Memory B cell (primary cell): ENCODE measurements around the gene SSMEM1.
"Not testable (repeated sequence)": the region's sequence is repeated elsewhere in the genome, so short reads cannot be mapped to it uniquely, and the experiment has no call there.

Experiments used
- ATAC-seq: fragments of 150-1000 bp; cut with Tn5 transposase; 2 replicates; pipeline ENCODE4 v1.10.0; 2021; ENCODE audit warnings: low read depth, mild to moderate bottlenecking, moderate library complexity
- DNase-seq, 2 donors: peaks; one replicate each; pipeline ENCODE4 v3.0.0; 2022; ENCODE audit warnings: low spot score in 2 of 2
- H3K27ac Mint-ChIP-seq: one replicate; pipeline ENCODE4 v1.8.0; 2022; ENCODE audit warnings: mild to moderate bottlenecking, moderate library complexity, mixed read lengths
- H3K27me3 Mint-ChIP-seq: one replicate; pipeline ENCODE4 v1.8.0; 2022; ENCODE audit warnings: mixed read lengths
- H3K36me3 Mint-ChIP-seq: one replicate; pipeline ENCODE4 v1.8.0; 2022; ENCODE audit warnings: mild to moderate bottlenecking, mixed read lengths
- H3K4me1 Mint-ChIP-seq: one replicate; pipeline ENCODE4 v1.8.0; 2022; ENCODE audit warnings: mixed read lengths
- H3K4me3 Mint-ChIP-seq: one replicate; pipeline ENCODE4 v1.8.0; 2022; ENCODE audit warnings: mild to moderate bottlenecking, moderate library complexity, mixed read lengths
- H3K9me3 Mint-ChIP-seq: one replicate; pipeline ENCODE4 v1.8.0; 2022; ENCODE audit warnings: mixed read lengths

The SSMEM1 gene

GRCh38 chr7:130246491-130246890 is 38.8 kb downstream of the SSMEM1 start:
- H3K4me3 Mint-ChIP-seq, H3K36me3 Mint-ChIP-seq, H3K27me3 Mint-ChIP-seq, DNase-seq, H3K4me1 Mint-ChIP-seq, H3K27ac Mint-ChIP-seq, ATAC-seq: not testable (repeated sequence)
- H3K9me3 Mint-ChIP-seq: peaks cover 13% of the 10 kb centered on the region

- not testable (repeated sequence) for DNase-seq, H3K27me3 Mint-ChIP-seq, H3K36me3 Mint-ChIP-seq, H3K4me3 Mint-ChIP-seq, H3K4me1 Mint-ChIP-seq, ATAC-seq, H3K27ac Mint-ChIP-seq
- peaks cover 19% of the 10 kb centered on the region for H3K9me3 Mint-ChIP-seq
Observed at GRCh38 chr7:130248842-130249241, 41.2 kb downstream of the SSMEM1 start.

GRCh38 chr7:130249626-130250025 is 42.0 kb downstream of the SSMEM1 start:
- not testable (repeated sequence) for H3K4me1 Mint-ChIP-seq, H3K27me3 Mint-ChIP-seq, H3K4me3 Mint-ChIP-seq, DNase-seq, ATAC-seq, H3K27ac Mint-ChIP-seq, H3K36me3 Mint-ChIP-seq
- peaks cover 14% of the 10 kb centered on the region for H3K9me3 Mint-ChIP-seq

- Mint-ChIP-seq H3K27ac (no peak overlapping the region), H3K9me3 (peaks cover 15% of the 10 kb centered on the region), H3K4me3 (no peak overlapping the region), H3K36me3 (peaks cover 5% of the 10 kb centered on the region), H3K4me1 (no peaks in the 10 kb centered on the region), H3K27me3 (peaks cover 6% of the 10 kb centered on the region)
- no peak for ATAC-seq
- no peak for DNase-seq
Observed at GRCh38 chr7:130254555-130254954, 46.9 kb downstream of the SSMEM1 start.

- Mint-ChIP-seq H3K9me3 (peaks cover 12% of the 10 kb centered on the region), H3K27me3 (peaks cover 6% of the 10 kb centered on the region), H3K36me3 (peaks cover 2% of the 10 kb centered on the region), H3K4me3 (no peak overlapping the region), H3K4me1 (no peaks in the 10 kb centered on the region), H3K27ac (no peak overlapping the region)
- DNase-seq (no peak), ATAC-seq (no peak)
Observed at GRCh38 chr7:130256704-130257103, 49.0 kb downstream of the SSMEM1 start.

DNA sequence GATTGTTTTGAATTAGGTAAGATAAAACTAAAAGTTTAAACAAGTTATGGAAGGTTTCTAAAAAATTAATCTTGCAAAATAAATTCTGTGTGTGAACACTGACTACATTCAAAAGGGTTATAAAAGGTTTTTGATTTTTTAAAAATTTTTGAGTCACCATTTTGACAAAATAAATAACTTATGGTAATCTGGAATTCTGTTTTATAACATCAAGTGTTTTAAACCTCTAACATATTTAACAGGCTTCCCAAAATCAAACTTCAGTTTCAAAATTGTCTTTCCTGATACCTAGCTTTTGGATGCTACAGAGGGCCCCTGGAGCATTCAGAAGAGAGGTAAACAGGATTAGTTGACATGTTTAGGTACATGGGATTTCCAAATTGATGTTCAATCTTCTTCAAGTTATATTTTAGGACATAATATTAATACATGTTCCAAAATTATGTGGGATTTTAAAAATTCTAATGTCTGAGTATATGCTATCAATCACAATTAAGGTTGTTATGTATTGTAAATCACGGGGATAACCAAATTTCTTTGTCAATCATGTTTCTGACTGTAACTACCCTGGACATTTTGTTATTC is 50.9 kb downstream of the SSMEM1 start:
- Mint-ChIP-seq H3K4me1 (no peaks in the 10 kb centered on the region), H3K27ac (no peak overlapping the region)
- no peak for ATAC-seq

GRCh38 chr7:130262448-130262847 is 54.8 kb downstream of the SSMEM1 start:
- peaks cover 2% of the 10 kb centered on the region for H3K9me3 Mint-ChIP-seq
- peaks cover 13% of the 10 kb centered on the region for H3K27me3 Mint-ChIP-seq
- no peak for DNase-seq
- no peaks in the 10 kb centered on the region for H3K36me3 Mint-ChIP-seq
- H3K4me3 Mint-ChIP-seq: no peak overlapping the region
- no peak for ATAC-seq
- H3K4me1 Mint-ChIP-seq: no peaks in the 10 kb centered on the region
- no peak overlapping the region for H3K27ac Mint-ChIP-seq

More for the DNA sequence above, 50.9 kb downstream of the SSMEM1 start:
- no peak for DNase-seq
- no peaks in the 10 kb centered on the region for H3K36me3 Mint-ChIP-seq
- peaks cover 7% of the 10 kb centered on the region for H3K9me3 Mint-ChIP-seq
- H3K27me3 Mint-ChIP-seq: peaks cover 10% of the 10 kb centered on the region
- no peak overlapping the region for H3K4me3 Mint-ChIP-seq

DNA sequence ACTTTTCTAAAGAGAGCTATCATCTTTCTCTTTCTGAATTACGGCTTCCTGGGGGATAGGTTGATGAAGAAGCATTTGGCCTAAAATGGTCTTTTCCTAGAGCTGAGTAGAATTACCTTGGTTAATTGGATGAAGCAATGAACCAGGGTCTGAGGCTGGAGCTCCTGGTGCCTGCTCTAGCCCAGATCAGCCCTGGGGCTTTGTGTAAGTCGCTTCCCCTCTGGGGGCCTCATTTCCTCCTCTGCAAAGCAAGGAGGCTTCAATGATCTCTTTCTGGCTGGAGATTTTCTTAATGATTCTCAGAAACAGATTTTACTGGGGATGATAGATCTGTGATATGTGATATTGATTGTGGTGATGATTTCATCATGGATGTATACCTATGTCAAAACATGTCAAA is 55.5 kb downstream of the SSMEM1 start:
- ATAC-seq (no peak), DNase-seq (no peak)
- Mint-ChIP-seq H3K9me3 (peaks cover 2% of the 10 kb centered on the region), H3K27ac (no peak overlapping the region), H3K27me3 (peaks cover 13% of the 10 kb centered on the region), H3K36me3 (no peaks in the 10 kb centered on the region), H3K4me3 (no peak overlapping the region), H3K4me1 (no peaks in the 10 kb centered on the region)
